Smooth muscle cell (in vitro differentiated cells): Measurements from ENCODE around the gene LMAN2. TPM values are rescaled to one million over a fixed set of nuclear protein-coding genes. Genes with fewer than 3 reads are reported as not detected.

Experiments
- DNase-seq: peaks from one replicate; lab custom pipeline; 2025; ENCODE audit not compliant: unreplicated experiment; lab: John Stamatoyannopoulos, UW
- H2AFZ ChIP-seq: fragments of 200-600 bp; sonication (generic); 2 replicates; pipeline ENCODE4 v1.6.0; 2016; ENCODE audit warnings: antibody characterized with exemption, low read depth, mild to moderate bottlenecking
- H3F3A ChIP-seq: fragments of 200-600 bp; sonication (generic); 2 replicates; pipeline ENCODE4 v1.6.0; 2017; ENCODE audit warnings: antibody characterized with exemption, low read depth
- H3K27ac ChIP-seq: fragments of 200-600 bp; sonication (generic); 2 replicates; pipeline ENCODE4 v1.5.1; 2016; ENCODE audit warnings: low read depth, mild to moderate bottlenecking
- H3K27me3 ChIP-seq: fragments of 200-600 bp; sonication (generic); 2 replicates; pipeline ENCODE4 v1.6.1; 2016; ENCODE audit warnings: low read depth, mild to moderate bottlenecking
- H3K36me3 ChIP-seq: fragments of 200-600 bp; sonication (generic); 2 replicates; pipeline ENCODE4 v1.5.1; 2016; ENCODE audit warnings: low read depth
- H3K4me1 ChIP-seq: fragments of 200-600 bp; sonication (generic); 2 replicates; pipeline ENCODE4 v1.5.1; 2016; ENCODE audit warnings: low read depth
- H3K4me2 ChIP-seq: fragments of 200-600 bp; sonication (generic); 2 replicates; pipeline ENCODE4 v1.6.0; 2016; ENCODE audit warnings: mild to moderate bottlenecking
- H3K4me3 ChIP-seq: fragments of 200-600 bp; sonication (generic); 2 replicates; pipeline ENCODE4 v1.5.1; 2016; ENCODE audit warnings: mild to moderate bottlenecking
- H3K79me2 ChIP-seq: fragments of 200-600 bp; sonication (generic); 2 replicates; pipeline ENCODE4 v1.6.0; 2016; ENCODE audit warnings: low read depth, mild to moderate bottlenecking
- H3K9ac ChIP-seq: fragments of 200-600 bp; sonication (generic); 2 replicates; pipeline ENCODE4 v1.6.0; 2016; ENCODE audit warnings: low read depth
- H3K9me3 ChIP-seq: fragments of 200-600 bp; sonication (generic); replicated peaks from 2 replicates; pipeline ENCODE4 v1.5.1; 2016; ENCODE audit warnings: low read depth
- H4K20me1 ChIP-seq: fragments of 200-600 bp; sonication (generic); 2 replicates; pipeline ENCODE4 v1.6.0; 2016; ENCODE audit warnings: low read depth
- CTCF ChIP-seq: fragments of 200-600 bp; sonication (generic); IDR thresholded peaks from 2 replicates; pipeline ENCODE4 v1.5.1; 2017; ENCODE audit warnings: borderline replicate concordance, mild to moderate bottlenecking, antibody characterized with exemption; ENCODE audit not compliant: insufficient read depth, poor library complexity, severe bottlenecking
- WGBS: methylation state at CpG from one replicate; pipeline ENCODE4 v1.1.7; 2016; ENCODE audit warnings: low lambda C conversion rate; 5-methylcytosine and 5-hydroxymethylcytosine counted together
- polyA plus RNA-seq: library from polyadenylated mRNA; unstranded; fragments of >200 nt; fragmentation: Nextera tagmentation; extraction: Ambion mirVana; gene quantifications from 2 replicates; pipeline ENCODE4 v1.2.1, GENCODE V29; 2016
- total RNA-seq: library from RNA; depleted of rRNA; stranded (reverse); fragments of >200 nt; gene quantifications from 2 replicates; pipeline ENCODE4 v1.2.3, GENCODE V29; 2014

LMAN2 gene
- total and polyA plus RNA-seq, 2 experiments from 2014 or later: 241 to 253 TPM

DNA sequence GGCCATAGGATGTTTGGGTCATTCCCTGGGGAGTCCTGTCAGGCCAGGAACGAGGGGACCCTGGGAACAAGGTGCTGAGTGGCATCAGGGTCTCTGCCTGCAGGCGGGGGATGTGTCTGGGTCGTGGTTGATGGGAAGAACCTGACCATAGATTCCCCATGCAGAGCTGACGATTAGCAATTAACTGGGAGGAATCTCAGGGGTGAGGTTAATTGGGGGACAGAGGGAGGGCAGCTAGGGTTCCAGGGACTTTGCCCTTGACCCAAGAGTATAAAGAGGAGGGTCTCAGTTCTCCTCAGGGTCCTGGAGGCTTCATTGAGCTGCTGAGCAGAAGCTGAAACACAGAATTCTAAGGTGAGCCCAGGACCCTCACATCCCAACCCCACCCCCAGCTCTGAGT lies 32.7 kb upstream of the LMAN2 start, which contains the start of gene SLC34A1:
Gene SLC34A1, plus strand, starts transcription at position 301 of the 400 bp plus-strand sequence. CDS start 1,308 bp downstream, outside the sequence.
- DNase-seq: no peak
- Histone ChIP-seq H3K79me2 (no peaks in the 10 kb centered on the region), H3K4me1 (no peaks in the 10 kb centered on the region), H3K27ac (no peak within 1 kb of the TSS), H3K27me3 (no peaks in the 10 kb centered on the region), H3K36me3 (no peaks in the 10 kb centered on the region), H3K4me2 (no peak within 1 kb of the TSS), H3K9ac (no peak within 1 kb of the TSS), H2AFZ (no peak within 1 kb of the TSS), H3K4me3 (no peak within 1 kb of the TSS), H4K20me1 (no peaks in the 10 kb centered on the region), H3F3A (peaks cover 10% of the 10 kb centered on the region), H3K9me3 (no peaks in the 10 kb centered on the region)
- WGBS: 75% methylated on average over 4 of the region's 4 CpGs
- no peak for TF ChIP-seq CTCF

- Histone ChIP-seq H2AFZ (no peak overlapping the region), H3K4me3 (no peak overlapping the region), H3K4me2 (no peak overlapping the region), H3K36me3 (no peaks in the 10 kb centered on the region), H3K4me1 (no peaks in the 10 kb centered on the region), H3K79me2 (no peaks in the 10 kb centered on the region), H3K9ac (no peak overlapping the region), H4K20me1 (no peaks in the 10 kb centered on the region), H3K9me3 (no peaks in the 10 kb centered on the region), H3K27me3 (no peaks in the 10 kb centered on the region), H3K27ac (no peak overlapping the region), H3F3A (peaks cover under 1% of the 10 kb centered on the region)
- WGBS: 95% methylated on average over 9 of the region's 9 CpGs
- TF ChIP-seq CTCF: no peak
- no peak for DNase-seq
Measured at GRCh38 chr5:177383181-177383580, 31.7 kb upstream of the LMAN2 start.

DNA sequence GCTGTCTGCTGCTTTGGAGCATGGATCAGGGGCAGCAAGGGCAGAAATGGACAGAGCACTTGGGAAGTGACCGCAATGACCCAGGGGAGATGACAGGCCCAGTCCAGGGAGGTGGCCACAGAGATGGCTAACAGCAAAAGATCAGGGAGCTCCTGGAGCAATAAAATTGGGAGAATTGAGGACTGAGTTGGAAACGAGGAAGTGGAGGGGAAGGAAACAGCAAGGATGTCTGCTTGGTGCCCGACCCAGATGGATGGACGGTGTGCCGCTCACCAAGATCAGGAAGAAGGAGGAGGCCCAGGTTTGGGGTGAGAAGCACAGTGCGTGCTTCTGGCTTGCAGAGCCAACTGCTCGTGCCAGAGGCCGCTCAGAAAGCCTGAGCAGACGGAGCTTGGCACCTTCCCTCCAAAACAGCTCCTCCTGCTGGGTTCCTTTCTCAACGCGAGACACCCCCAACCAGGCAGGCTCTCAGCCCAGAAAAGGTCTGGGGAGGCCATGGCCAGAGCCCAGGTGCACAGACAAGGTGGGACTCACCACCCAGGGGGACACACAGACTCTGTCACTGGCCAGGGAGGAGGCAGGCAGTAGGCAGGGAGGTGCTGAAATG lies 31.1 kb upstream of the LMAN2 start:
- Histone ChIP-seq H4K20me1 (no peaks in the 10 kb centered on the region), H3K9ac (no peak overlapping the region), H3K4me3 (no peak overlapping the region), H3K79me2 (no peaks in the 10 kb centered on the region), H3K27me3 (no peaks in the 10 kb centered on the region), H3F3A (no peaks in the 10 kb centered on the region), H2AFZ (no peak overlapping the region), H3K27ac (no peak overlapping the region), H3K9me3 (no peaks in the 10 kb centered on the region), H3K4me2 (no peak overlapping the region), H3K4me1 (no peaks in the 10 kb centered on the region), H3K36me3 (no peaks in the 10 kb centered on the region)
- no peak for TF ChIP-seq CTCF
- no peak for DNase-seq
- WGBS: 70% methylated on average over 11 of the region's 11 CpGs

DNA sequence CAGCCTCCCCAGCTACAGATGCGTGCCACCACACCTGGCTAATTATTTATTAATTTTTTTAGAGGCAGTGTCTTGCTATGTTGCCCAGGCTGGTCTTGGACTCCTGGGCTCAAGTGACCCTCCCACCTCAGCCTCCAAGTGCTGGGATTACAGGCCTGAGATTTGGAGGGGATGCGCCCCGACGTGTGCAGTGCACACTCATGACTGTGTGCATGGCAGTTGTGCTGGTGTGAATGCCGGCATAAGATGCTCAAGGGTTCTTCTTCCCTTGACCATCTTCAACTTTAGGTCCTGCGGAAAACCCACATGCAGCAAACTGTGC lies 29.3 kb upstream of the LMAN2 start:
- no peaks in the 10 kb centered on the region for H3K79me2 ChIP-seq
- no peaks in the 10 kb centered on the region for H3K9me3 ChIP-seq
- H3F3A ChIP-seq: no peaks in the 10 kb centered on the region
- H3K27ac ChIP-seq: no peak overlapping the region
- H3K9ac ChIP-seq: no peak overlapping the region
- no peak overlapping the region for H3K4me3 ChIP-seq
- H3K4me1 ChIP-seq: no peaks in the 10 kb centered on the region
- H3K27me3 ChIP-seq: no peaks in the 10 kb centered on the region
- H4K20me1 ChIP-seq: no peaks in the 10 kb centered on the region
- no peaks in the 10 kb centered on the region for H3K36me3 ChIP-seq
- no peak for DNase-seq
- H3K4me2 ChIP-seq: no peak overlapping the region
- TF ChIP-seq CTCF: no peak
- no peak overlapping the region for H2AFZ ChIP-seq
- WGBS: 95% methylated on average over 6 of the region's 6 CpGs
